MCF 10A (cell line): ENCODE measurements around the gene TBRG1. TPM values are rescaled to one million over a fixed set of nuclear protein-coding genes. Genes with fewer than 3 reads are reported as not detected.

Experiments used
- BruUV-seq: library from RNA; stranded (reverse); fragments of 400-500 nt; replicated peaks from 2 replicates; lab custom pipeline; 2021; lab: Mats Ljungman, UMichigan
- CTCF ChIA-PET: fragments of 300-600 bp; sonication (Branson Sonifier 250); formaldehyde crosslinking; extraction: SDS; loops from one replicate; lab custom pipeline; 2021; ENCODE audit warnings: antibody characterized with exemption, inconsistent platforms; lab: Yijun Ruan, JAX
- POLR2A ChIA-PET: fragments of 300-600, 350-650 bp; sonication (Branson Sonifier 250); formaldehyde crosslinking; extraction: SDS; loops from one replicate; lab custom pipeline; 2020; ENCODE audit warnings: antibody characterized with exemption, inconsistent platforms; lab: Yijun Ruan, JAX
- DNase-seq: peaks from one replicate; pipeline ENCODE4 v3.0.0-alpha.2; 2018; ENCODE audit not compliant: unreplicated experiment
- H3K27ac Mint-ChIP-seq: one replicate; pipeline ENCODE4 v1.8.0; 2022; ENCODE audit warnings: mild to moderate bottlenecking, low read depth, mixed read lengths; ENCODE audit not compliant: unreplicated experiment
- H3K27me3 Mint-ChIP-seq: one replicate; pipeline ENCODE4 v1.8.0; 2022; ENCODE audit warnings: mixed read lengths; ENCODE audit not compliant: insufficient read depth, unreplicated experiment
- H3K36me3 Mint-ChIP-seq: one replicate; pipeline ENCODE4 v1.8.0; 2022; ENCODE audit warnings: mild to moderate bottlenecking, moderate library complexity, mixed read lengths; ENCODE audit not compliant: insufficient read depth, unreplicated experiment
- H3K4me1 Mint-ChIP-seq: one replicate; pipeline ENCODE4 v1.8.0; 2022; ENCODE audit warnings: mixed read lengths; ENCODE audit not compliant: insufficient read depth, unreplicated experiment
- H3K4me3 Mint-ChIP-seq: one replicate; pipeline ENCODE4 v1.8.0; 2022; ENCODE audit warnings: mild to moderate bottlenecking, moderate library complexity, mixed read lengths; ENCODE audit not compliant: unreplicated experiment
- H3K9me3 Mint-ChIP-seq: one replicate; pipeline ENCODE4 v1.8.0; 2022; ENCODE audit warnings: mixed read lengths; ENCODE audit not compliant: unreplicated experiment
- intact Hi-C: fragments of 100-400 bp; cut with micrococcal nuclease; formaldehyde crosslinking; loops from 2 replicates; pipeline ENCODE4 v1.14.1; 2022
- total RNA-seq: library from RNA; stranded (reverse); gene quantifications from 2 replicates; pipeline ENCODE4 v1.2.3, GENCODE V29; 2022
- TF ChIP-seq, protein P1 (sequence below): fragments of 200-600 bp; IDR thresholded peaks from one replicate; pipeline ENCODE4 v1.8.0; 2022; ENCODE audit warnings: antibody characterized with exemption, mild to moderate bottlenecking; ENCODE audit not compliant: unreplicated experiment

TBRG1 gene
- total RNA-seq, 1 experiment from 2014 or later, result 54.0 TPM

DNA sequence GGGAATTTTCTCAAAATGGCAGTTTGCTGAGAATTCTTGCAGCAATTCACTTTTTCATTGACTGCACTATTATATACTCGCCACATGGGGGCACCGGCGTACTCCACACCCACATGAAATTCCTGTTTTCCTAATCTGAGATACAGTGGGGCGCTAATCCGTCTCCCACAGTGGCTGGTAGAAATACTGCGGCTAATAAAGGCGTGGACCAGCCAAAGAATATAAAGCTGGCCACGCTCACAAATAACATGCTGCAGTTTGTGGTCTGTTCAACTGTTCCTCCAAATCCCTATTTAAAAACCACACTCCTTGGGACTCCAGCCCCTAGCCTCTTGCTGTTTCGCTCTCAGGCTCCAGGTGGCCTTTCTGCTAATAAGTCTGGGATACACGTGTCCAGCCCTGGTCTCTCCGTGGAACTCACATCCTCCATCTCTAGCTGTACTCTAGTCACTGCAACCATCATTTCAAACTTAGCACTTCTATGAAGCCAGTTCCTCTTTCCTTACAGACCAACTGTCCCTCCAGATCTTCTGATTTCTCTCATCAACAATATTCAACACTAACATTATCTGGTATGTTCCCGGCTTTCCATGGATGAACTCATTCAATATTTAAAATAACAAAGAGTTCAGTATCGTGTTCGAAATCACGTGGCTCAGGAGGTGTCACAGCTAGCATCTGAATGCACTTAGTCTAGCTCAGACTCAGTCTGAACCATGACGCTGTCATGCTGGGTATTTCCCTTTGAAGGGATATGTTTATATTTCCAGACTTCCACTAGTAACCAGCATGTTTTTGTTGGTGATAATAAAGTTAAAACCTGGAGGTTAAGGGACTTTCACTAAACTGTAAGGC lies 22.0 kb downstream of the TBRG1 start:
- H3K27ac Mint-ChIP-seq, result no peak overlapping the region
- peak; percentile 72 for DNase-seq
- no peak overlapping the region for H3K4me3 Mint-ChIP-seq
- TF ChIP-seq, protein P1, sequence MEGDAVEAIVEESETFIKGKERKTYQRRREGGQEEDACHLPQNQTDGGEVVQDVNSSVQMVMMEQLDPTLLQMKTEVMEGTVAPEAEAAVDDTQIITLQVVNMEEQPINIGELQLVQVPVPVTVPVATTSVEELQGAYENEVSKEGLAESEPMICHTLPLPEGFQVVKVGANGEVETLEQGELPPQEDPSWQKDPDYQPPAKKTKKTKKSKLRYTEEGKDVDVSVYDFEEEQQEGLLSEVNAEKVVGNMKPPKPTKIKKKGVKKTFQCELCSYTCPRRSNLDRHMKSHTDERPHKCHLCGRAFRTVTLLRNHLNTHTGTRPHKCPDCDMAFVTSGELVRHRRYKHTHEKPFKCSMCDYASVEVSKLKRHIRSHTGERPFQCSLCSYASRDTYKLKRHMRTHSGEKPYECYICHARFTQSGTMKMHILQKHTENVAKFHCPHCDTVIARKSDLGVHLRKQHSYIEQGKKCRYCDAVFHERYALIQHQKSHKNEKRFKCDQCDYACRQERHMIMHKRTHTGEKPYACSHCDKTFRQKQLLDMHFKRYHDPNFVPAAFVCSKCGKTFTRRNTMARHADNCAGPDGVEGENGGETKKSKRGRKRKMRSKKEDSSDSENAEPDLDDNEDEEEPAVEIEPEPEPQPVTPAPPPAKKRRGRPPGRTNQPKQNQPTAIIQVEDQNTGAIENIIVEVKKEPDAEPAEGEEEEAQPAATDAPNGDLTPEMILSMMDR, result peak; percentile 79
- H3K4me1 Mint-ChIP-seq, result peaks cover 15% of the 10 kb centered on the region
- H3K27me3 Mint-ChIP-seq, result no peaks in the 10 kb centered on the region
- peaks cover under 1% of the 10 kb centered on the region for H3K36me3 Mint-ChIP-seq
- no TSS peak for BruUV-seq
- ChIA-PET POLR2A (interaction anchor here (0.6 to 2.3 kb wide), 3 partner anchors 7 to 154 kb away, joined by 3 to 7 read pairs (median 3); no protein-coding TSS in a partner anchor), CTCF (interaction anchor here (0.6 to 5.9 kb wide), 57 partner anchors 10 to 1325 kb away, joined by 3 to 66 read pairs (median 4); partner anchors contain the start of genes SIAE, SPA17 and TBRG1)
- H3K9me3 Mint-ChIP-seq, result peaks cover 7% of the 10 kb centered on the region
- intact Hi-C loops, result loop anchor here (1.0 kb wide), 3 partner anchors 119 to 223 kb away; no protein-coding TSS in a partner anchor

DNA sequence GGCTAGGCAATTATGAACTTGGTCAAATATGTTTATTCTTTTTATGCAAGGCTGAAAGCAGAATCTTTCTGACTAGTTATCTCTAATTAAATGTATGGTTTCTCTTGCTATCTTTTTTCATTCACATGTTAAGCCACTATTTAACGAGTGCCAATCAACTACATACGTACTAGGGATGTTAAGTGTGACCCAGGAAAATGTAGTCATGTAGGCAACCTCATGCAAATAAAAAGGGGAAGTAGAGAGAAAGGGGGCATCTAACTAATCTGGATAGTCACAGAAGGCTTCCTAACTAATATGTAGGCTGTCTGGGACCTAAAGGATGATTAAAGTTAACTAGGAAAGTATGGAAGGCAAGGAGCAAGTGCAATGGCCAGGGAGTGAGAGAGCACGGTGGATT lies 23.5 kb downstream of the TBRG1 start:
- peaks cover 3% of the 10 kb centered on the region for H3K9me3 Mint-ChIP-seq
- DNase-seq, result no peak
- no peak overlapping the region for H3K27ac Mint-ChIP-seq
- peaks cover 15% of the 10 kb centered on the region for H3K4me1 Mint-ChIP-seq
- TF ChIP-seq, protein P1, result no peak
- ChIA-PET CTCF (interaction anchor here (0.6 to 5.9 kb wide), 4 partner anchors 13 to 717 kb away, joined by 3 to 66 read pairs (median 24); no protein-coding TSS in a partner anchor), POLR2A (interaction anchor here (1.2 kb wide), 1 partner anchor 23 kb away, joined by 3 read pairs; the partner anchor contains the start of gene TBRG1)
- BruUV-seq, result no TSS peak
- no peaks in the 10 kb centered on the region for H3K36me3 Mint-ChIP-seq
- no peak overlapping the region for H3K4me3 Mint-ChIP-seq
- intact Hi-C loops, result no loop called here
- no peaks in the 10 kb centered on the region for H3K27me3 Mint-ChIP-seq

DNA sequence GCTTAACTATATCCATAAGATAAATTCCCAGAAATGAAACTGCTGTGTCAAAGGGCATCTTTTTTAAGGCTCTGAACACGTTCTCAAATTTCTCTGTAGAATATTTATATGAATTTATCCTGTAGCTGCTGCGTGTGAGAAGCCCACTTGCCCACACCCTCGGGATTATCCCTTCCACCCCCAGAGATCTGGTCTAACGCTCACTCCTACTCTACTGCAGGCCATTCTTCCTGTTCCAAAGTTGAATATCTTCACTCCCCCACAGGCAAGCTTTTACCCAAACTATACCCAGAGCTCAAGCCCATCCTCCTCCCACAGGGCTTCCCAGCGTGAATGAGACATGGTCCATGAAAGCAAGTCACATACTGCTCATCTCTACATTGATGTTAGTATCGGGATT lies 25.9 kb downstream of the TBRG1 start:
- no peak overlapping the region for H3K4me3 Mint-ChIP-seq

More for the DNA sequence above, 25.9 kb downstream of the TBRG1 start:
- ChIA-PET CTCF (interaction anchor here (0.6 to 2.4 kb wide), 4 partner anchors 22 to 188 kb away, joined by 3 to 7 read pairs (median 4); no protein-coding TSS in a partner anchor), POLR2A (no interaction called here)
- BruUV-seq, result no TSS peak
- no peaks in the 10 kb centered on the region for H3K9me3 Mint-ChIP-seq
- peaks cover 8% of the 10 kb centered on the region for H3K4me1 Mint-ChIP-seq
- H3K27ac Mint-ChIP-seq, result no peak overlapping the region
- H3K27me3 Mint-ChIP-seq, result no peaks in the 10 kb centered on the region
- TF ChIP-seq, protein P1, result no peak
- DNase-seq, result no peak
- H3K36me3 Mint-ChIP-seq, result no peaks in the 10 kb centered on the region
- intact Hi-C loops, result no loop called here
